Progenitor cell of endocrine pancreas (in vitro differentiated cells): ENCODE results near the gene APAF1. TPM values are rescaled to one million over a fixed set of nuclear protein-coding genes. Genes with fewer than 3 reads are reported as not detected.

ENCODE experiments used
- DNase-seq: peaks from one replicate; pipeline ENCODE4 v3.0.0; 2021; ENCODE audit warnings: low spot score; ENCODE audit not compliant: unreplicated experiment
- H3K27ac Mint-ChIP-seq: 2 replicates; pipeline ENCODE4 v1.8.0; 2021; ENCODE audit warnings: mild to moderate bottlenecking, moderate library complexity, mixed read lengths
- H3K27me3 Mint-ChIP-seq: 2 replicates; pipeline ENCODE4 v1.8.0; 2021; ENCODE audit warnings: mixed read lengths
- H3K36me3 Mint-ChIP-seq: 2 replicates; pipeline ENCODE4 v1.8.0; 2022; ENCODE audit warnings: mixed read lengths; ENCODE audit not compliant: insufficient read depth
- H3K4me1 Mint-ChIP-seq: 2 replicates; pipeline ENCODE4 v1.8.0; 2021; ENCODE audit warnings: low read depth, mixed read lengths
- H3K4me3 Mint-ChIP-seq: 2 replicates; pipeline ENCODE4 v1.8.0; 2021; ENCODE audit warnings: low read depth, mild to moderate bottlenecking, moderate library complexity, mixed read lengths
- H3K9me3 Mint-ChIP-seq: 2 replicates; pipeline ENCODE4 v1.8.0; 2021; ENCODE audit warnings: low read depth, mixed read lengths
- CTCF ChIP-seq: fragments of 200-600 bp; sonication (generic); IDR thresholded peaks from one replicate; pipeline ENCODE4 v1.5.0; 2021; ENCODE audit warnings: antibody characterized with exemption, mild to moderate bottlenecking; ENCODE audit not compliant: unreplicated experiment
- total RNA-seq: library from RNA; stranded (reverse); gene quantifications from 2 replicates; pipeline ENCODE4 v1.2.1, GENCODE V29; 2021

Gene APAF1
- total RNA-seq, 1 donor from 2014 or later, result 30.9 TPM

GRCh38 chr12:98780261-98780660 lies 135.2 kb downstream of the APAF1 start:
- H3K27ac Mint-ChIP-seq, result no peak overlapping the region
- no peaks in the 10 kb centered on the region for H3K27me3 Mint-ChIP-seq
- peaks cover 3% of the 10 kb centered on the region for H3K4me1 Mint-ChIP-seq
- no peak overlapping the region for H3K4me3 Mint-ChIP-seq
- H3K36me3 Mint-ChIP-seq, result no peaks in the 10 kb centered on the region
- no peaks in the 10 kb centered on the region for H3K9me3 Mint-ChIP-seq
- DNase-seq, result no peak
- TF ChIP-seq CTCF, result no peak

GRCh38 chr12:98783420-98783819 lies 138.3 kb downstream of the APAF1 start:
- H3K4me3 Mint-ChIP-seq, result no peak overlapping the region
- DNase-seq, result no peak
- no peaks in the 10 kb centered on the region for H3K4me1 Mint-ChIP-seq
- no peak for TF ChIP-seq CTCF
- no peaks in the 10 kb centered on the region for H3K36me3 Mint-ChIP-seq
- H3K9me3 Mint-ChIP-seq, result no peaks in the 10 kb centered on the region
- peaks cover 5% of the 10 kb centered on the region for H3K27me3 Mint-ChIP-seq
- H3K27ac Mint-ChIP-seq, result no peak overlapping the region

Other genes starting within 250 kb of the APAF1 start
- 191 and 203 TPM in 2 replicates for gene TMPO, start 129.7 kb upstream of the APAF1 start, total RNA-seq
- 530 and 561 TPM in 2 replicates for gene SLC25A3, start 51.6 kb upstream of the APAF1 start, total RNA-seq
- gene IKBIP, start 502 bp upstream of the APAF1 start, total RNA-seq, result 10.8 and 11.4 TPM in 2 replicates